ENCODE measurements around the gene PARD3B. TPM values are rescaled to one million over a fixed set of nuclear protein-coding genes. Genes with fewer than 3 reads are reported as not detected.

PARD3B gene
- polyA plus RNA-seq, 3 donors, result not detected

DNA sequence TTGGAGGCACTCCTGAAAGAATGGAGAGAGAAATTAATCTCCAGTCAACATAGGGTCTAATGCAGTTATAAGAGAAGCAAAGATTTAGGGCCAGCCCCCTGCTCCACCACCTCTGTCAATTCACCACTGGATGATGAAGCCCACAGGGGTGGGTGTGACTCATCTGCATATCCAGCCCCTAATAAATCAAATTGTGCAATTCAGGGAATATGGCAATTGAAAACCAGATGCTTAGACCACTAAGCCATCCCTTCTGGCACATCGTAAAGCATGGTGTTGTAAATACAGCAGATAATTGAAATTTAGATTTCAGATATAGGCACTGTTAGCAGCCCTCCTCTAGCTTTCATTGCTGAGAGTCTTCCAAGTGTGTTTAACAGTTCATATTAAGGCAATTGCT lies 541.4 kb downstream of the PARD3B start:
- no CpG with 5 or more reads among the region's 1 CpG for WGBS (ENCODE audit: insufficient coverage)
- H3K4me3 Mint-ChIP-seq, result no peak overlapping the region
- H3K27me3 ChIP-seq (ENCODE audit: control insufficient read depth in 2 of 2, insufficient read depth in 2 of 2, low read length in 2 of 2), result no peaks in the 10 kb centered on the region
- H3K4me3 ChIP-seq (replicated peaks in 1 of 3; ENCODE audit: low read depth in 2 of 3, low read length in 3 of 3), result no peak overlapping the region
- no peaks in the 10 kb centered on the region for H3K4me1 Mint-ChIP-seq
- H3K27ac ChIP-seq (ENCODE audit: low read depth in 1 of 2, low read length in 2 of 2), result no peak overlapping the region
- TF ChIP-seq, protein P1, sequence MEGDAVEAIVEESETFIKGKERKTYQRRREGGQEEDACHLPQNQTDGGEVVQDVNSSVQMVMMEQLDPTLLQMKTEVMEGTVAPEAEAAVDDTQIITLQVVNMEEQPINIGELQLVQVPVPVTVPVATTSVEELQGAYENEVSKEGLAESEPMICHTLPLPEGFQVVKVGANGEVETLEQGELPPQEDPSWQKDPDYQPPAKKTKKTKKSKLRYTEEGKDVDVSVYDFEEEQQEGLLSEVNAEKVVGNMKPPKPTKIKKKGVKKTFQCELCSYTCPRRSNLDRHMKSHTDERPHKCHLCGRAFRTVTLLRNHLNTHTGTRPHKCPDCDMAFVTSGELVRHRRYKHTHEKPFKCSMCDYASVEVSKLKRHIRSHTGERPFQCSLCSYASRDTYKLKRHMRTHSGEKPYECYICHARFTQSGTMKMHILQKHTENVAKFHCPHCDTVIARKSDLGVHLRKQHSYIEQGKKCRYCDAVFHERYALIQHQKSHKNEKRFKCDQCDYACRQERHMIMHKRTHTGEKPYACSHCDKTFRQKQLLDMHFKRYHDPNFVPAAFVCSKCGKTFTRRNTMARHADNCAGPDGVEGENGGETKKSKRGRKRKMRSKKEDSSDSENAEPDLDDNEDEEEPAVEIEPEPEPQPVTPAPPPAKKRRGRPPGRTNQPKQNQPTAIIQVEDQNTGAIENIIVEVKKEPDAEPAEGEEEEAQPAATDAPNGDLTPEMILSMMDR (IDR thresholded peaks at IDR 0.05), result no peak
- no peaks in the 10 kb centered on the region for H3K4me1 ChIP-seq (ENCODE audit: control insufficient read depth in 1 of 2, insufficient read depth in 2 of 2, low read length in 2 of 2)
- H4K20me1 ChIP-seq (ENCODE audit: insufficient read depth, low read length), result no peaks in the 10 kb centered on the region
- H3K27me3 Mint-ChIP-seq (ENCODE audit: low read depth in 3 of 3), result no peaks in the 10 kb centered on the region
- no peaks in the 10 kb centered on the region for H3K9me3 ChIP-seq (replicated peaks in 1 of 2; ENCODE audit: control insufficient read depth in 1 of 2, insufficient read depth in 1 of 2, low read length in 2 of 2)
- H3K4me2 ChIP-seq (replicated peaks; ENCODE audit: extremely low read depth, low read length, poor library complexity, severe bottlenecking), result no peak overlapping the region
- no peak overlapping the region for H2AFZ ChIP-seq (ENCODE audit: insufficient read depth, low read depth, low read length, poor library complexity, severe bottlenecking)
- intact Hi-C loops (cut with micrococcal nuclease), result no loop called here
- H3K27ac Mint-ChIP-seq, result no peak overlapping the region
- H3K36me3 ChIP-seq (replicated peaks in 1 of 2; ENCODE audit: control insufficient read depth in 1 of 2, insufficient read depth in 2 of 2, low read length in 2 of 2), result no peaks in the 10 kb centered on the region
- H3K36me3 Mint-ChIP-seq, result no peaks in the 10 kb centered on the region
- peaks cover 0 to 2% (median 0%) of the 10 kb centered on the region in 7 donors for H3K9me3 Mint-ChIP-seq
- no peak overlapping the region for H3K9ac ChIP-seq (ENCODE audit: insufficient read depth, low read length, poor library complexity, severe bottlenecking)
- H3K79me2 ChIP-seq (ENCODE audit: insufficient read depth, low read length), result no peaks in the 10 kb centered on the region
- no peak for DNase-seq

DNA sequence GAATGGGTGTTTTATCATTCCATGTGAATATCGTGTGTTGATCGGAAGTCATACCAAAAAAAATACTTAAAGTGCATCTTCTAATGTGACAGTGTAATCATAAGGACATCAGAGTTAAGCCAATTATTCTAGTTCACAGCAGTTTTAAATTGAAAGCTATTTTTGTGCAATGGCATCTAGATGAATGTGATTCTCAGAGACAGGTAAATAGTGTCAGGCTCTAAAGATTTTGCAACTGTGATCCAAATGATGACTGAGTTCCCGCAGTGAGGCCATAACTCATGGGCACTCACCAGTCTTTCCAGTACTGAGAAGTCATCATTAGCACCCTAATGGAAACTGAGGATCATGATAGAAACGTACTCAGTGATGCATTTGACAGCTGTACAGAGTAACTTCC lies 542.6 kb downstream of the PARD3B start:
- no peaks in the 10 kb centered on the region for H3K27me3 ChIP-seq (ENCODE audit: control insufficient read depth in 2 of 2, insufficient read depth in 2 of 2, low read length in 2 of 2)
- no peak overlapping the region for H3K4me3 ChIP-seq (replicated peaks in 1 of 3; ENCODE audit: low read depth in 2 of 3, low read length in 3 of 3)
- H3K36me3 Mint-ChIP-seq, result no peaks in the 10 kb centered on the region
- H3K9ac ChIP-seq (ENCODE audit: insufficient read depth, low read length, poor library complexity, severe bottlenecking), result no peak overlapping the region
- H3K27me3 Mint-ChIP-seq (ENCODE audit: low read depth in 3 of 3), result peaks cover 0 to 2% (median 0%) of the 10 kb centered on the region in 3 donors
- H3K36me3 ChIP-seq (replicated peaks in 1 of 2; ENCODE audit: control insufficient read depth in 1 of 2, insufficient read depth in 2 of 2, low read length in 2 of 2), result no peaks in the 10 kb centered on the region
- DNase-seq, result no peak
- WGBS (ENCODE audit: insufficient coverage), result 80% methylated on average over 1 of the region's 4 CpGs
- no peaks in the 10 kb centered on the region for H3K4me1 ChIP-seq (ENCODE audit: control insufficient read depth in 1 of 2, insufficient read depth in 2 of 2, low read length in 2 of 2)
- no peak overlapping the region for H2AFZ ChIP-seq (ENCODE audit: insufficient read depth, low read depth, low read length, poor library complexity, severe bottlenecking)
- H3K4me1 Mint-ChIP-seq, result no peaks in the 10 kb centered on the region
- intact Hi-C loops (cut with micrococcal nuclease), result no loop called here
- no peaks in the 10 kb centered on the region for H4K20me1 ChIP-seq (ENCODE audit: insufficient read depth, low read length)
- H3K4me3 Mint-ChIP-seq, result no peak overlapping the region
- no peaks in the 10 kb centered on the region for H3K9me3 ChIP-seq (replicated peaks in 1 of 2; ENCODE audit: control insufficient read depth in 1 of 2, insufficient read depth in 1 of 2, low read length in 2 of 2)
- no peak overlapping the region for H3K4me2 ChIP-seq (replicated peaks; ENCODE audit: extremely low read depth, low read length, poor library complexity, severe bottlenecking)
- TF ChIP-seq, protein P1 (IDR thresholded peaks at IDR 0.05), result no peak
- H3K9me3 Mint-ChIP-seq, result peaks cover 0 to 2% (median 0%) of the 10 kb centered on the region in 7 donors
- no peak overlapping the region for H3K27ac Mint-ChIP-seq
- H3K27ac ChIP-seq (ENCODE audit: low read depth in 1 of 2, low read length in 2 of 2), result no peak overlapping the region
- H3K79me2 ChIP-seq (ENCODE audit: insufficient read depth, low read length), result no peaks in the 10 kb centered on the region

Data from CD14-positive monocyte (primary cell).